ENCODE measurements around the gene RFX7.
A peak's percentile ranks its signal among the peaks of the same experiment; 100 is the strongest.

RFX7 gene

GRCh38 chr15:56150204-56150603 lies 93.5 kb downstream of the RFX7 start:
- no peaks in the 10 kb centered on the region for H3K27me3 Mint-ChIP-seq
- no peak for DNase-seq
- no peak for ATAC-seq
- H3K27ac Mint-ChIP-seq = no peak overlapping the region
- H3K9me3 Mint-ChIP-seq = peaks cover 19 to 33% of the 10 kb centered on the region in 2 donors
- H3K4me1 Mint-ChIP-seq = peaks cover 31% of the 10 kb centered on the region
- no peak overlapping the region for H3K4me3 Mint-ChIP-seq

GRCh38 chr15:56148064-56148463 lies 95.6 kb downstream of the RFX7 start:
- DNase-seq = no peak
- no peak overlapping the region for H3K4me3 Mint-ChIP-seq
- no peaks in the 10 kb centered on the region for H3K27me3 Mint-ChIP-seq
- H3K27ac Mint-ChIP-seq = no peak overlapping the region
- peaks cover 0 to 15% of the 10 kb centered on the region in 2 donors for H3K9me3 Mint-ChIP-seq
- peaks cover 25% of the 10 kb centered on the region for H3K4me1 Mint-ChIP-seq
- ATAC-seq = no peak

GRCh38 chr15:56146756-56147155 lies 96.9 kb downstream of the RFX7 start:
- Mint-ChIP-seq H3K9me3 (peaks cover 5 to 8% of the 10 kb centered on the region in 2 donors), H3K4me1 (peaks cover 14% of the 10 kb centered on the region), H3K27me3 (no peaks in the 10 kb centered on the region), H3K27ac (no peak overlapping the region), H3K4me3 (no peak overlapping the region)
- ATAC-seq (no peak), DNase-seq (no peak)

GRCh38 chr15:56128081-56128480 lies 115.6 kb downstream of the RFX7 start:
- Mint-ChIP-seq H3K4me3 (no peak overlapping the region), H3K4me1 (no peaks in the 10 kb centered on the region), H3K27ac (no peak overlapping the region), H3K9me3 (peaks cover 29 to 35% of the 10 kb centered on the region in 2 donors), H3K27me3 (no peaks in the 10 kb centered on the region)
- ATAC-seq = no peak
- DNase-seq = no peak

- H3K4me3 Mint-ChIP-seq = no peak overlapping the region
- no peak overlapping the region for H3K27ac Mint-ChIP-seq
- DNase-seq = no peak
- no peak for ATAC-seq
- H3K27me3 Mint-ChIP-seq = no peaks in the 10 kb centered on the region
- H3K4me1 Mint-ChIP-seq = no peaks in the 10 kb centered on the region
- H3K9me3 Mint-ChIP-seq = peaks cover 35 to 52% of the 10 kb centered on the region in 2 donors
These were observed 117.3 kb downstream of the RFX7 start for GRCh38 chr15:56126409-56126808.

GRCh38 chr15:56124391-56124790 lies 119.3 kb downstream of the RFX7 start:
- DNase-seq (no peak), ATAC-seq (no peak)
- peaks cover 45 to 55% of the 10 kb centered on the region in 2 donors for H3K9me3 Mint-ChIP-seq
- no peak overlapping the region for H3K27ac Mint-ChIP-seq
- no peaks in the 10 kb centered on the region for H3K4me1 Mint-ChIP-seq
- no peaks in the 10 kb centered on the region for H3K27me3 Mint-ChIP-seq
- H3K4me3 Mint-ChIP-seq = no peak overlapping the region

- ATAC-seq (no peak), DNase-seq (no peak)
- Mint-ChIP-seq H3K9me3 (no peaks in the 10 kb centered on the region), H3K27ac (no peak overlapping the region), H3K4me1 (no peaks in the 10 kb centered on the region), H3K27me3 (no peaks in the 10 kb centered on the region), H3K4me3 (no peak overlapping the region)
These were observed 137.8 kb downstream of the RFX7 start for GRCh38 chr15:56105855-56106254.

GRCh38 chr15:56102441-56102840 lies 141.2 kb downstream of the RFX7 start:
- H3K27ac Mint-ChIP-seq = no peak overlapping the region

GRCh38 chr15:56099311-56099710 lies 144.4 kb downstream of the RFX7 start:
- Mint-ChIP-seq H3K27ac (no peak overlapping the region), H3K4me3 (no peak overlapping the region), H3K4me1 (no peaks in the 10 kb centered on the region), H3K27me3 (no peaks in the 10 kb centered on the region), H3K9me3 (no peaks in the 10 kb centered on the region)
- ATAC-seq = no peak
- DNase-seq = no peak

More at GRCh38 chr15:56102441-56102840, 141.2 kb downstream of the RFX7 start:
- no peak for ATAC-seq
- H3K9me3 Mint-ChIP-seq = no peaks in the 10 kb centered on the region
- DNase-seq = no peak
- no peaks in the 10 kb centered on the region for H3K4me1 Mint-ChIP-seq
- H3K27me3 Mint-ChIP-seq = no peaks in the 10 kb centered on the region
- no peak overlapping the region for H3K4me3 Mint-ChIP-seq

- DNase-seq = no peak
- no peak for ATAC-seq
- H3K4me1 Mint-ChIP-seq = no peaks in the 10 kb centered on the region
- H3K9me3 Mint-ChIP-seq = no peaks in the 10 kb centered on the region
- H3K4me3 Mint-ChIP-seq = no peak overlapping the region
- no peaks in the 10 kb centered on the region for H3K27me3 Mint-ChIP-seq
- H3K27ac Mint-ChIP-seq = no peak overlapping the region
These were observed 145.3 kb downstream of the RFX7 start for GRCh38 chr15:56098195-56098863.

- H3K27me3 Mint-ChIP-seq = no peaks in the 10 kb centered on the region
- no peaks in the 10 kb centered on the region for H3K9me3 Mint-ChIP-seq
- DNase-seq = no peak
- no peak for ATAC-seq
- H3K4me1 Mint-ChIP-seq = no peaks in the 10 kb centered on the region
- H3K27ac Mint-ChIP-seq = no peak overlapping the region
- no peak overlapping the region for H3K4me3 Mint-ChIP-seq
These were observed 148.3 kb downstream of the RFX7 start for GRCh38 chr15:56095406-56095805.

- Mint-ChIP-seq H3K4me1 (peaks cover 6% of the 10 kb centered on the region), H3K27me3 (no peaks in the 10 kb centered on the region), H3K4me3 (no peak overlapping the region), H3K9me3 (no peaks in the 10 kb centered on the region), H3K27ac (no peak overlapping the region)
- ATAC-seq (no peak), DNase-seq (no peak)
These were observed 149.5 kb downstream of the RFX7 start for GRCh38 chr15:56094171-56094570.

- Mint-ChIP-seq H3K27ac (peak overlapping the region in 1 of 2 donors; percentile 31), H3K4me3 (no peak overlapping the region), H3K27me3 (peaks cover 5% of the 10 kb centered on the region), H3K4me1 (peaks cover 6% of the 10 kb centered on the region), H3K9me3 (peaks cover 0 to 8% of the 10 kb centered on the region in 2 donors)
- no peak for DNase-seq
- ATAC-seq = no peak
These were observed 155.3 kb downstream of the RFX7 start for GRCh38 chr15:56088389-56088788.

- Mint-ChIP-seq H3K27me3 (peaks cover 5% of the 10 kb centered on the region), H3K4me1 (peaks cover 6% of the 10 kb centered on the region), H3K9me3 (peaks cover 0 to 8% of the 10 kb centered on the region in 2 donors), H3K4me3 (no peak overlapping the region), H3K27ac (no peak overlapping the region)
- DNase-seq = no peak
- ATAC-seq = no peak
These were observed 157.1 kb downstream of the RFX7 start for GRCh38 chr15:56086566-56086965.

- Mint-ChIP-seq H3K27ac (no peak overlapping the region), H3K27me3 (peaks cover 15% of the 10 kb centered on the region), H3K4me1 (no peaks in the 10 kb centered on the region), H3K4me3 (no peak overlapping the region), H3K9me3 (peaks cover 0 to 9% of the 10 kb centered on the region in 2 donors)
- DNase-seq (no peak), ATAC-seq (no peak)
These were observed 161.4 kb downstream of the RFX7 start for GRCh38 chr15:56082263-56082761.

GRCh38 chr15:56077081-56077480 lies 166.6 kb downstream of the RFX7 start:
- Mint-ChIP-seq H3K27ac (no peak overlapping the region), H3K27me3 (peaks cover 9% of the 10 kb centered on the region), H3K4me3 (no peak overlapping the region), H3K4me1 (no peaks in the 10 kb centered on the region), H3K9me3 (peaks cover 0 to 5% of the 10 kb centered on the region in 2 donors)
- DNase-seq (no peak), ATAC-seq (no peak)

- ATAC-seq (no peak), DNase-seq (no peak)
- H3K4me3 Mint-ChIP-seq = no peak overlapping the region
- peaks cover 9% of the 10 kb centered on the region for H3K27me3 Mint-ChIP-seq
- peaks cover 0 to 10% of the 10 kb centered on the region in 2 donors for H3K9me3 Mint-ChIP-seq
- H3K27ac Mint-ChIP-seq = no peak overlapping the region
- H3K4me1 Mint-ChIP-seq = no peaks in the 10 kb centered on the region
These were observed 167.0 kb downstream of the RFX7 start for GRCh38 chr15:56076640-56077039.

All from stimulated activated naive CD8-positive, alpha-beta T cell treated with anti-CD3 and anti-CD28 coated beads, Interleukin-15, amount 100 ng/mL, for 72 hours (primary cell).